Mesenchymal stem cell (in vitro differentiated cells and primary cell): Measurements from ENCODE around the gene ARFGAP1.
A peak's percentile ranks its signal among the peaks of the same experiment; 100 is the strongest.

Experiments
- DNase-seq: peaks from one replicate; pipeline ENCODE4 v3.0.0-alpha.2; 2013
- H2AFZ ChIP-seq: one replicate; pipeline ENCODE4 v1.6.1; 2013; ENCODE audit warnings: low read depth, mild to moderate bottlenecking, control low read depth, inconsistent platforms, low read length, moderate library complexity
- H2AK5ac ChIP-seq: 2 replicates; pipeline ENCODE4 v1.6.1; 2013; ENCODE audit warnings: low read length, moderate library complexity, mild to moderate bottlenecking, inconsistent platforms; ENCODE audit not compliant: severe bottlenecking
- H2BK120ac ChIP-seq: one replicate; pipeline ENCODE4 v1.6.1; 2013; ENCODE audit warnings: low read depth, mild to moderate bottlenecking, inconsistent platforms, low read length, moderate library complexity
- H2BK12ac ChIP-seq, 2 experiments: one replicate each; pipeline ENCODE4 v1.6.1; 2013; ENCODE audit warnings: inconsistent platforms in 2 of 2, low read length in 2 of 2, mild to moderate bottlenecking in 2 of 2, moderate library complexity in 2 of 2, control low read depth in 1 of 2
- H2BK15ac ChIP-seq: one replicate; pipeline ENCODE4 v1.6.1; 2013; ENCODE audit warnings: mild to moderate bottlenecking, low read depth, inconsistent platforms; ENCODE audit not compliant: poor library complexity, severe bottlenecking
- H2BK5ac ChIP-seq: 2 replicates; pipeline ENCODE4 v1.6.1; 2013; ENCODE audit warnings: low read depth, mild to moderate bottlenecking, low read length, control low read depth, inconsistent platforms; ENCODE audit not compliant: poor library complexity, severe bottlenecking
- H3K14ac ChIP-seq, 2 experiments: one replicate each; pipeline ENCODE4 v1.6.1; 2013; ENCODE audit warnings: inconsistent platforms in 2 of 2, low read length in 2 of 2, control low read depth in 1 of 2, mild to moderate bottlenecking in 1 of 2, moderate library complexity in 1 of 2
- H3K18ac ChIP-seq, 2 experiments: one replicate each; pipeline ENCODE4 v1.6.1; 2013; ENCODE audit warnings: inconsistent platforms in 2 of 2, low read length in 2 of 2, control low read depth in 1 of 2, low read depth in 1 of 2, mild to moderate bottlenecking in 1 of 2
- H3K23ac ChIP-seq, 2 experiments: one replicate each; pipeline ENCODE4 v1.6.1; 2013; ENCODE audit warnings: inconsistent platforms in 2 of 2, low read length in 2 of 2, mild to moderate bottlenecking in 2 of 2, moderate library complexity in 2 of 2, control low read depth in 1 of 2
- H3K27ac ChIP-seq: 2 replicates; pipeline ENCODE4 v1.5.1; 2013; ENCODE audit warnings: mild to moderate bottlenecking, moderate library complexity, low read length, control low read depth, inconsistent platforms; ENCODE audit not compliant: poor library complexity, severe bottlenecking
- H3K27me3 ChIP-seq, 2 experiments: 2 replicates each; pipeline versions ENCODE4 v1.6.1 to v1.7.0; 2013; ENCODE audit warnings: low read length in 2 of 2, mild to moderate bottlenecking in 2 of 2, moderate library complexity in 2 of 2, control low read depth in 1 of 2, inconsistent platforms in 1 of 2; ENCODE audit not compliant: control insufficient read depth in 1 of 2, insufficient read depth in 1 of 2
- H3K36me3 ChIP-seq, 2 experiments: 2 replicates each; pipeline versions ENCODE4 v1.6.1 to v1.7.0; 2013; ENCODE audit warnings: low read length in 2 of 2, control low read depth in 1 of 2, inconsistent platforms in 1 of 2, low read depth in 1 of 2, mild to moderate bottlenecking in 1 of 2; ENCODE audit not compliant: insufficient read depth in 2 of 2, control insufficient read depth in 1 of 2
- H3K4ac ChIP-seq, 2 experiments: one replicate each; pipeline ENCODE4 v1.6.1; 2013; ENCODE audit warnings: inconsistent platforms in 2 of 2, low read length in 2 of 2, mild to moderate bottlenecking in 2 of 2, moderate library complexity in 2 of 2, control low read depth in 1 of 2, low read depth in 1 of 2
- H3K4me1 ChIP-seq: 2 replicates; pipeline ENCODE4 v1.6.1; 2013; ENCODE audit warnings: low read depth, low read length, control low read depth; ENCODE audit not compliant: control insufficient read depth, insufficient read depth
- H3K4me2 ChIP-seq: 2 replicates; pipeline ENCODE4 v1.6.1; 2013; ENCODE audit warnings: low read length, mild to moderate bottlenecking, inconsistent platforms; ENCODE audit not compliant: poor library complexity, severe bottlenecking
- H3K4me3 ChIP-seq, 2 experiments: 2 replicates each; pipeline versions ENCODE4 v1.5.1 to v1.7.0; 2013; ENCODE audit warnings: low read length in 2 of 2, mild to moderate bottlenecking in 2 of 2, control low read depth in 1 of 2, low read depth in 1 of 2; ENCODE audit not compliant: insufficient read depth in 1 of 2
- H3K79me1 ChIP-seq: replicated peaks from 2 replicates; pipeline ENCODE4 v1.6.1; 2013; ENCODE audit warnings: mild to moderate bottlenecking, control low read depth, low read length, inconsistent platforms; ENCODE audit not compliant: poor library complexity, severe bottlenecking
- H3K9ac ChIP-seq: 2 replicates; pipeline ENCODE4 v1.7.0; 2013; ENCODE audit warnings: mild to moderate bottlenecking, low read length, moderate library complexity
- H3K9me3 ChIP-seq: 2 replicates; pipeline ENCODE4 v1.7.0; 2013; ENCODE audit warnings: mild to moderate bottlenecking, low read length; ENCODE audit not compliant: control insufficient read depth
- H4K8ac ChIP-seq: one replicate; pipeline ENCODE4 v1.6.1; 2013; ENCODE audit warnings: inconsistent platforms, mild to moderate bottlenecking, low read length, moderate library complexity
- H4K91ac ChIP-seq: one replicate; pipeline ENCODE4 v1.6.1; 2013; ENCODE audit warnings: mild to moderate bottlenecking, low read length, inconsistent platforms
- WGBS: methylation state at CpG from one replicate; pipeline ENCODE4 v1.1.7; 2013; ENCODE audit warnings: mixed read lengths; 5-methylcytosine and 5-hydroxymethylcytosine counted together

The ARFGAP1 gene

DNA sequence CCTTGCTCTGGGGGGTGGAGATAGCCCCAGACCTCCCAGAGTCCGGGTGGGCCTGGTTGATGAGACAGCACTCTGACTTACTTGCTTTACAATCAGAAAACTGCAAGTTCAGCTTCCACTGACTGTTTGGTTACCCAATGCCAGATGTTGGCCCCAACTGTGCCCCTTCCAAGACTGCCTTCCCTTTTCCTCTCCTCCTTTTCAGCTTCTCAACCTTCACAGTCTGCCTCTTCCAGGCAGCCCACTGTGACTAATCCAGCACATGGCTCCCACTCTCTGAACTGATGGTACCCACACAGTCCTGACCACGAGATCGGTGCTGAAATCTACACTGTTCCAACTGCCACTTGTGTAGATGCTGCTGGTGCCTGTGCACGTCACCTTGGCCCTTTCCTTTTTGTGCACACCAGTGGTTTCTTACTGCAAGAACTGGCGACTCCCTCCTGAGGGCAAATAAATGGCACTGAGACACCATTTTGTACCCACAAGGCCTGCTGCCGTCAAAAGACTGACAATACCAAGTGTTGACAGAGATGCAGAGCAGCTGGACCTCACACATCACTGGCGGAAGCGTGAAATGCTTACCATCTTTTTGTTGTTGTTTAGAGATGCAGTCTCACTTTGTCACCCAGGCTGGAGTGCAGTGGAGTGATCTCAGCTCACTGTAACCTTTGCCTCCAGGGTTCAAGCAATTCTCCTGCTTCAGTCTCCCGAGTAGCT, 1.8 kb upstream of the ARFGAP1 start:
- DNase-seq: no peak
- Histone ChIP-seq H2AK5ac (no peak overlapping the region), H2AFZ (no peak overlapping the region), H3K9me3 (no peaks in the 10 kb centered on the region), H4K8ac (no peak overlapping the region), H3K4me3 (no peak overlapping the region), H2BK15ac (no peak overlapping the region), H4K91ac (no peak overlapping the region), H3K36me3 (peaks cover 0 to 28% of the 10 kb centered on the region in 2 experiments), H3K23ac (no peak overlapping the region), H3K18ac (no peak overlapping the region), H2BK120ac (no peak overlapping the region), H3K9ac (no peak overlapping the region), H3K14ac (no peak overlapping the region), H3K4me2 (no peak overlapping the region), H3K4ac (no peak overlapping the region), H3K79me1 (peaks cover 13% of the 10 kb centered on the region), H3K27me3 (peaks cover 4 to 36% of the 10 kb centered on the region in 2 experiments), H2BK12ac (no peak overlapping the region), H3K27ac (no peak overlapping the region), H3K4me1 (peaks cover 31% of the 10 kb centered on the region), H2BK5ac (no peak overlapping the region)
- WGBS: 93% methylated on average over 9 of the region's 9 CpGs

- Histone ChIP-seq H3K27ac (peak overlapping the region; percentile 66), H4K8ac (peak overlapping the region; percentile 97), H4K91ac (peak overlapping the region; percentile 95), H3K79me1 (peaks cover 18% of the 10 kb centered on the region), H3K4ac (peak overlapping the region; percentile 68 to 96), H3K36me3 (peaks cover 23 to 52% of the 10 kb centered on the region in 2 experiments), H3K4me3 (peak overlapping the region; percentile 94), H3K18ac (peak overlapping the region; percentile 82 to 92), H3K23ac (peak overlapping the region in 1 of 2 experiments; percentile 70), H2BK5ac (peak overlapping the region; percentile 80), H3K4me1 (peaks cover 33% of the 10 kb centered on the region), H3K9ac (peak overlapping the region; percentile 96), H2BK12ac (peak overlapping the region in 1 of 2 experiments; percentile 19), H3K9me3 (no peaks in the 10 kb centered on the region), H3K14ac (peak overlapping the region in 1 of 2 experiments; percentile 92), H3K27me3 (peaks cover 0 to 17% of the 10 kb centered on the region in 2 experiments), H3K4me2 (peak overlapping the region; percentile 77), H2BK120ac (peak overlapping the region; percentile 57), H2AFZ (peak overlapping the region; percentile 78), H2BK15ac (peak overlapping the region; percentile 9), H2AK5ac (peak overlapping the region; percentile 75)
- no peak for DNase-seq
- 2% methylated on average over 34 of the region's 37 CpGs for WGBS
Observed at GRCh38 chr20:63273059-63273579, 506 bp downstream of the ARFGAP1 start.

GRCh38 chr20:63273635-63274380, 1.2 kb downstream of the ARFGAP1 start:
- H2BK5ac ChIP-seq: no peak overlapping the region
- WGBS: 38% methylated on average over 16 of the region's 20 CpGs
- H3K9me3 ChIP-seq: no peaks in the 10 kb centered on the region
- H3K36me3 ChIP-seq: peaks cover 30 to 59% of the 10 kb centered on the region in 2 experiments
- peak overlapping the region; percentile 5 for H4K8ac ChIP-seq
- H3K4ac ChIP-seq: peak overlapping the region in 1 of 2 experiments; percentile 45
- H4K91ac ChIP-seq: no peak overlapping the region
- H3K14ac ChIP-seq: peak overlapping the region in 1 of 2 experiments; percentile 93
- no peak overlapping the region for H2BK15ac ChIP-seq
- H3K4me2 ChIP-seq: peak overlapping the region; percentile 83
- peak overlapping the region in 1 of 2 experiments; percentile 21 for H2BK12ac ChIP-seq
- H3K27ac ChIP-seq: peak overlapping the region; percentile 66
- no peak overlapping the region for H3K23ac ChIP-seq
- H3K4me1 ChIP-seq: peaks cover 33% of the 10 kb centered on the region
- peak overlapping the region; percentile 96 for H3K9ac ChIP-seq
- peak overlapping the region in 1 of 2 experiments; percentile 37 for H3K18ac ChIP-seq
- no peak overlapping the region for H2BK120ac ChIP-seq
- no peak overlapping the region for H2AK5ac ChIP-seq
- H3K79me1 ChIP-seq: peaks cover 21% of the 10 kb centered on the region
- H2AFZ ChIP-seq: no peak overlapping the region
- DNase-seq: peak; percentile 88
- H3K27me3 ChIP-seq: peaks cover 0 to 10% of the 10 kb centered on the region in 2 experiments
- peak overlapping the region; percentile 59 to 94 for H3K4me3 ChIP-seq
